AG09319 (cell line): ENCODE measurements around the gene HMGB3.
A peak's percentile ranks its signal among the peaks of the same experiment; 100 is the strongest.

ENCODE experiments used
- DNase-seq: peaks from one replicate; pipeline ENCODE4 v3.0.0-alpha.2; 2010; ENCODE audit warnings: low read depth; ENCODE audit errors: extremely low read depth
- CTCF ChIP-seq: IDR thresholded peaks from 2 replicates; pipeline ENCODE4 v1.5.1; 2011; ENCODE audit warnings: low read depth, mild to moderate bottlenecking, inconsistent platforms, low read length, moderate library complexity

HMGB3 gene

GRCh38 chrX:150989420-150989819, 6.3 kb downstream of the HMGB3 start:
- DNase-seq, result no peak
- no peak for TF ChIP-seq CTCF

GRCh38 chrX:150990910-150991309, 7.8 kb downstream of the HMGB3 start:
- DNase-seq, result no peak
- TF ChIP-seq CTCF, result no peak

- TF ChIP-seq CTCF, result no peak
- DNase-seq, result no peak
Observed at GRCh38 chrX:151000861-151001331, 17.8 kb downstream of the HMGB3 start.

- peak; percentile 11; the same call in 1 of the 2 replicates for TF ChIP-seq CTCF
- DNase-seq, result no peak
Observed at GRCh38 chrX:151004085-151004484, 20.9 kb downstream of the HMGB3 start.

- TF ChIP-seq CTCF, result no peak
- DNase-seq, result no peak
Observed at GRCh38 chrX:151006410-151007109, 23.4 kb downstream of the HMGB3 start.

- no peak for TF ChIP-seq CTCF
- DNase-seq, result no peak
Observed at GRCh38 chrX:151009582-151009981, 26.4 kb downstream of the HMGB3 start.

- TF ChIP-seq CTCF, result no peak
- DNase-seq, result no peak
Observed at GRCh38 chrX:151013164-151013743, 30.1 kb downstream of the HMGB3 start.
